Right renal cortex interstitium (tissue), 3 donors: ENCODE results near the gene ABHD16A. TPM values are rescaled to one million over a fixed set of nuclear protein-coding genes. Genes with fewer than 3 reads are reported as not detected.
A peak's percentile ranks its signal among the peaks of the same experiment; 100 is the strongest.

ENCODE experiments used
- DNase-seq, 3 donors: peaks; one replicate each; pipeline ENCODE4 v3.0.0-alpha.2; 2013; ENCODE audit warnings: low read depth in 3 of 3, low spot score in 2 of 3
- polyA plus RNA-seq, 3 donors: library from polyadenylated mRNA; unstranded; fragments of 120-200 nt; gene quantifications; one replicate each; pipeline ENCODE4 v1.2.1, GENCODE V29; 2013; ENCODE audit not compliant: insufficient read length in 3 of 3

The ABHD16A gene
- polyA plus RNA-seq, 3 donors: 54.8 to 57.3 (median 55.2) TPM

DNA sequence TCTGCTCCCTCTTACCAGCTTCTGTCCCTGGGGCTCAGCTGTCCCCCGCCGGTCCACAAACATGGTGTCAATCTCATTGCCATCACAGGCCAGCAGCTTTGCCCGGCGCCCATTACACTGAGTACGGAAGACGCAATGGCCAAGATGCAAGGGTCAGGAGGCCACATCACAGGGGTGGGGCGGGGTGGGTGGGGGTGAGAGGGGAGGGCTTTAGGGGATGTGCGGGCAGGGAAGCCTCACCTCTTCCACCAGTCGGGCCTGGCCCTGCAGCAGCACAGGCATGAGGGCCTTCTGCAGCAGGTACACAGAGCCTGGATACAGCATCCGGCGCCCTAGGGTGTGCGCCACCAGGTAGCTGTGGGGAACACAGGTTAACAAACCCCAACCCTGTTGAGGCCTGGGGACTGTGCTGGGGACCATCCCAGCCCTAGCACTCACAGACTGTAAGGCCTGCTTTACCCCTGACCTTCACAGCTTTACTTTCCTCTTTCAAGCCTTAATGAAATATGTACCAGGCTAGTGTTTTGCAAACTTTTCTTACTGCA, 11.5 kb downstream of the ABHD16A start:
- DNase-seq: no peak

DNA sequence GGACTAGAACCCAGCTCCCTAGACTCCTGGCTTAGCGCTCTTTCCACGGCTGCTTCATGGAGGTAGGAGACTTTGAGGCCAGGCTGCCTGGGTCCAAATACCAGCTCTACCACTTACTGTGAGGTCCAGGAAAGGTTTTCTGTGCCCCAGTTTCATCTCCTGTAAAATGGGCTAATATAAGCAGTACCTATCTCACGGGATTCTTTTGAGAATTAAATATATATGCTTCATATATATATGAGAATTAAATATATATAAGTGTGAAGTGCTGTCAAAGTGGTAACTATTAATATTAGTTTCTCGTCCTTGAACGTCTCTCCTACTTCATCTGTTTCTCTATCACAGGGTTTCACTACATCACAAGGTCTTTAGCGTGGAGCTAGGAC, 12.1 kb downstream of the ABHD16A start:
- no peak for DNase-seq

DNA sequence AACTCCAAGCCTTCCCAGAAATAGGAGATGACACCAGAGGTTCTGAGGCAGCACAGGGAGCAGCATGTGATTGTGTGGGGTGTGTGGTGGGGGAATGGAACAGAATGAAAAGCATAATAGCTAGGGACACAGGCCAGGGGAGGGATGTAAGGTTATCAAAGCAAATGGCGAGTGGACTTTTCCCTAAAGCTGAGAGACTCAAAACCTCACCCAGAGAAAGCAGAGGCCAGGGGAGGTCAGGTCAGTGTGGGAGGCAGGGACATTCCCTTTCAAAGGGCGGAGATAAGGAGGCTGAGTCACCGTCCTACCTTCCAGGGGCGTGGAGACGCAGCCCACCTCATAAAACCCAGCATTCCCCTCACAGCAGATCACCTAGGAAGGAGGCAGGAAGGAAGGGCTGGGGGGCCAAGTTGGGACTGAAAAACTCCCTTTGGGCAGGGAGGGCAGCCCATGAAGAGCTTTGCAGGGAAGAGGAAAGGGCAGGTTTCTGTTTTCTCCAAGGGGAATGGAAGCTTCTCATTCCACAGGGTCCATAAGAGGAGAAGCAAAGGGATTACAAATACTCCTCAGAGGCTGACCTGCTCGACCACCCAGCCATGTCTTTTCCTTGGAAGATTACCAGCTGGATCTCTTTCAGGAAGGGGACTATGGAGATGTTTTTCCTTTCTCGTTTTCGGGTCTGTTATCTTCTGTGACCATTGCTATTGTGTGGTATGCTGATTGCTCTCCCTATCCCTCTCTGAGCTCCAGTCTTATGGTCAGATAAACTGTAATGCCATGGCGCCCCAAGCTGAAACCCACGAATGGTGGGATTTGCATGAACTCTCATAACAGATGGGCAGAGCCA, 12.7 kb downstream of the ABHD16A start:
- no peak for DNase-seq

DNA sequence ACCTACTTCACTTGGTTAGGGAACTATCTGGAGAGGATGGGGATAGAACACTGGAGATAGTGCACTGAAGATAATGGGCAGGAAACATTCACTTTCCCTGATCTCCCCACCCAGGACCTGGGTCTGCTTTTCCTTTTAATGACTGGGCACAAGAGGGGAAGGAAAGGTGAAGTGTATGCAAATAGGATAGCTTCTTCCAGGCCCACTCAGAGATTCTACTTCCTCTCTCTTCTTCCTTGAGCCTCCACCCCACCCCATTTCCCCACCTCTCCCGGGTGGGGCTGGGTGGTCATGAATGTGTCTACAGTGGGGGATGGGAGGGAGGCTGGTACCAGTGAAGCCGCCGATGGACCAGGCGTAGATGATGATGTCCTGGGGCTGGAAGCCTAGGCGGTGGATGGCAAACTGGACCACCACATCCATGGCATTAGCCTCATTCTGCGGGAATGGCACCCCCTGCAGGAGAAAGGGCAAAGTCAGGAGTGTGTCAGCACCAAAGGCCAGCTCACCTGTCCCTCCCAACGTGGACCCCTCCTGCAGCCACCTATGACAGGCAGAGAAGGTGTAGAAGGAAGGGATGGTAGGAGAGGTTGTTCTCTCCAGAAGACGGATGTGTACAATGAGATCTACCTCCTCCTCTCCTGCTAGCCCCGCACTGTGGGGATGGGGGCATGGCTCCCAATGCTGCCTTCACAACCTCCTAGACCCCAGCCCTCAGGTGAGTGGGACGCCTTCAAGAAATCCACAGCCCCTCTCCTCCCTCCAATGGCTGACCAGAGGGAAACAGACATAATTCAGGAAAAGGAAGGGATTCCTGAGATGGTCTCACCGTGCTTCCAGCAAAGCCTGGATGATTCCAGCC, 13.6 kb downstream of the ABHD16A start:
- no peak for DNase-seq

DNA sequence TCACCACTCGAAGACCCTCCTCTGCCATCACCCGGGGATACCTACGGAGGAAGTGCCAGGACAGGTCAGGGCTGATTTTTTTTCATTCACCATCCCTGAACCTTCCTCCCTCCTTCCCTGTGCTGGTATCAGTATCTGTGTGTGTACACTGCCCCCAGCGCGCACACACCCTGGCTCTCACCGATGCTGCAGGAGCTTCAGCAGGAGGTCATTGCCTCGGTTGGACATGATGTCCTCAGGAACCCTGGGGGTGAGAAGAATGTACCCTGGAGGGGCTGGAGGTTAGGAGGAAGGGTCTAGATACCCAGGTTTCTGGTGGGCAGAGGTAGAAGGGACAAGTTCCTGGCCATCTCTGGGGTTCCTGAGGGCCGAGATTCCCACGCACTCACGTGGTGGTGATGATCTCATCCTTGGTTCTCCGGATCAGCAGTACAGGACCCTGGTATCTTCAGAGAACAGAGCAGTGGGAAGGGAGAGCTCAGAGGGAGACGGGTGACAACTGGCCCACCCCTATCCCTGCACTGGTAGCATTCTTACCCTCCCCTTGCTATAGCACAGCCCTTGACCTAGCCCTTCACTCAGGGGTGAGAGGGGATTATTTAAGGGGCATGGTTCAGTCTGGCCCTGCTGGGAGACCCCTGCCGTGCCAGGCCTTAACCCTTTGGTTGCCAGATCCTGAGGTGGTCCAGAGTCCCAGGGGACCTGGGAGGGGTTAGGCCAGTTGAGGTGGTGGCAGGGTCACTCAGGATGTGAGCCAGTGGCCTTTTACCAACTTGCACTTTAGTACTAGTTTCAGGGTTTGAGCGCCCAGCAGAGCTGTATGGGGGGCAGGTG, 15.0 kb downstream of the ABHD16A start:
- no peak for DNase-seq

DNA sequence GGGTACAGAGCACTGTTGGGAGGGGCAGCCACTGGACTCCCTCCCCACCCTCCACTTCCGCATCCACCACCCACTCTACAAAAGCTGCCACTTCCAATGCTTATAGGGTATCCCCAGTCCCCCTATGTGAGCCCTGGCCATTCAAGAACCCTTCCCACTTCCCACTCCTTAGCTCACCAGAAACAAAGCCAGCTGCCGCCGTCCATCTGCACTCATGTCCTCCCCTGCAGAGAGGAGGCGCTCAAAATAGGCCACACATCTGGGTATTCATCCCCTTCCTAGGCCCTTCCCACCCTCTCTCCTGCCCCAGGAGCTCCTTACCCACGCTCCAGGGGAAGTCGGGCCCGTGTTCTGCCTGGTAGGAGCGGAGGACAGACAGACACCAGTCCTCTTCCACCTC, 15.8 kb downstream of the ABHD16A start:
- no peak for DNase-seq

DNA sequence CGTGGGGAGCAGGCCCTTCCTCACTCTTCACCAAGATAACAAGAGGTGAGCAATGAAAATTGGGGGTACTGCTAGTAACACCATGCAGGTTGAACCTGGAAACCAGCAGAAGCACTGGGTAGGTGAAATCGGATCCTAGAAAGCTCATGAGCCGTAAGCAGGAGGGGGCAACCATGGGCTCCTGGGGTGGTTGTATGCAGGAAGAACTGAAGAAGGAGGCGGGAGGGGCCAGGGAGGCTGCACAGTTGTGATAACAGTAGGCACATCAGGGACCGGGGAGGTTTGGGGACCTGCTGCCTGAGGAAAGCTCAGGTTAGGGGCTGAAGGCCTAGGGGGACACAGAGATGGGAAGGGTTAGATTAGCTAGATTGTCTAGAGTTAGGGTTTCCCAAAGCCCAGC, 16.6 kb downstream of the ABHD16A start:
- DNase-seq: no peak

DNA sequence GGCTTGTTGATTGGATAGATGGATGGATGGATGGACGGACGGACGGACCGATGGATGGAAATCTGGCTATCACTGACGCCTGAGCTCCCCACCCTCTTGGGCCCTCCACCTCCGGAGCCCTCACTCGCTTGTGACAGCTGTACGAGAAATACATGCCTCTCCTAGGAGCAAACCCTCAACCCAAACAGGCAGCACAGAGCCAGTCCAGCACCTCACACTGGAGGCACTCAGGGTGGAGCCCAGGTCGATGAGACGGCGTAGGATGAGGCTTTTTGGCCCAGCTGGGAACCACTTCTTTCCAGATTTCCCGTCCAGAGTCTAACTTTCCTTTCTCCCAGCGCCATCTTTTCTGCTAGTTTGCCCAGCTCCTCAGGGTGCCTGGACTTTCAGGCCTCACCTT, 19.5 kb downstream of the ABHD16A start:
- DNase-seq: no peak

DNA sequence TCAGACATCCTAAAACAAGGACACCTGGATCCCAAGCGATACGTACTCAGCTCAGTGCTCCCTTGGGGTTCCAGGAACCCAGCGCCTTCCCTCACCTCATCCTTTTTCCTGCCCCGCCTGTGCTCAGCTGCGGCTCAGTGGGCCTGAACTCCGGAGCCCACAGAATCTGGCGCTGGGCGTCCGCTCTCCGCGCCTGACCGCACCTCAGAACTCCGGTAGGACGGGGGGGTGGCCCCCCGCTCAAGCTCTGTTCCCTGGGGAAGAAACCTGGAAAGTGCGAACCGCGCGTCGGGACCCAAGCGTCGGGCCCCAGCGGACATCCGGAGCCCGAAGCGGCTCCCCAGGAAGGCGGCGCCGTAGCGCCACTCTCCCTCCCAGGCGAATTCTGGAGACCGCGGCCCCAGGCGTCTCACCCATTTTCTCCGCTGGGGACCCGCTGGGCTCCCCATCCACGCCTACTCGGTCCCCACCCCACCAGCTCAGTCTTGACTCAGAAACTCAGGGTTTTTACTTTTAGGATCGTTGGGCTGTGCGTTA, 21.9 kb downstream of the ABHD16A start:
- DNase-seq: no peak

DNA sequence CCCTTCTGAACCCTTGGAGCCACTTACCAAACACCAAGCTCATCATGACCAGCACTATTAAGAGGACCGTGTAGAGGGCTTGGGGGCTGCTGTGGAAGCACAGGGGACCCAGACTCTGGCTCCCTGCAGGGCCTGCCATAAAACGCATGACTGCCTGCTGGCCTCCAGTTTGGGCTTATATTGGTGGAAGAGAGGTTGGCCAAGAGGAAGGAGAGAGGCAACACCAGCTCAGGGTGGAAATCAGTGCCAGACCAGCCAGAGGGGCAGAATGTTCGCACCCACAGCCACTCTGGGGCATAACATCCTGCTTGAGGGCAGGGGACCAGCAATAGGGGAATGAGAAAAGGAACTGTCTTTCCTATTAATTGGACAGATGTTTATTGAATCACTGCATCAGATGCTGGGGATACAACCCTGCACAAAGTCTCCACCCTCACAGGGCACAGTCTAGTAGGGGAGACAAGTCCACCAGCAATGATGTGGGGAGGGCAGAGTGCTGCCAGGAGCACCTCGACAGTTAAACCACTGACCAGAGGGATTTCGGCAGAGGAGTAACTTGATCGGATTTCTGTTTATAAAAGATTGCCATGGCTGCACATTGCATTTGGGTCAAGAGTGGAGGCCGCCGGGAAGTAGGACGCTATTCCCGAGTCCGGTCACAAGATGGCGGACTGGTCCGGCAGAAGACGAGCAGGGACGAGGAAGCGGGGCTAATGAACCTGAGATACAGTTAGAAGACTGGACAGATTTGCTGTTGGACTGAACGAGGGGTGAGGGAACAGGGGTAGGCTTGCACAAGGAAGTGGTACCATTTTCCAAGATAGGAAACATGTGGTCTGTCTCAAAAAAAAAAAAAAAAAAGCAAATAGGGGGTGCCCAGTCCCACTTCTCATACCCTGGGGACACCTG, 22.6 kb downstream of the ABHD16A start, which contains the start of gene LY6G5C:
LY6G5C (minus strand) TSS at position 842 of the 909 bp plus-strand sequence; CDS start at position 148, 694 bp downstream.
- DNase-seq: no peak

DNA sequence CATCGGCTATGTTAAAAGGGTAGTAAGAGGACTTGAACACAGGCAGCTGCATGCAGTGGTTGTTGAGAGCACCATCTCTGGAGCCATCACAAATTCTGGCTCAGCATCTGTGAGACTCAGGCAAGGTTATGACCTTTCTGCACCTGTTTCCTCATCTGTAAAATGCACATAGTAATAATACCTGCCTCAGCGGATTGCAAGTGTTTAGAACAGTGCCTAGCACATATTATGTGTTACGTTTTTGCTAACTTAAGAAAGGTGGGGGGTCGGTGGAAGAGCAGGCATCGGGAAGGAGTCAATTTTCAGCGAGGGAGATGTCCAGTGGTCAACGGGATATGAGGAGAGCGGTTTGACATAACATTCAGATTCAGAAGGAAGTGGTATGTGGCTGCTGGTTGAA, 25.2 kb downstream of the ABHD16A start:
- no peak for DNase-seq

DNA sequence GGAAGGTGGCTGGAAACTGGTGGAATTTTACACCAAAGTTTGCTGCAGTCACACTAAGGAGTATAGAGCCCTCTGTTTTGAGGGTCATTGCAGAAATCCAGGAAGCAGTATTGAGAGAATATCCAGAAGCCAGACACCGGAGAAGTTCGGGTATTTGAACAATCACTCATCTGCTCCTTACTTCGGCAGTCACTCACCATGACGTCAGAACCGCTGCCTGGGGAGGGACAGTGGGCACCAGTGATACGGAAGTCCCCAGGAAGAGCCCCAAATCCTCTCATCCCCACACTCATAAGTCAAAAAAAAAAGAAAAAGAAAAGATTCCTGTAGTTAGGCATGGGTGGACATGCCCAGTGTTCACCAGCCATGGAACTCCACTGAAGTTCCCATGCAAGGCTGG, 26.2 kb downstream of the ABHD16A start:
- no peak for DNase-seq

DNA sequence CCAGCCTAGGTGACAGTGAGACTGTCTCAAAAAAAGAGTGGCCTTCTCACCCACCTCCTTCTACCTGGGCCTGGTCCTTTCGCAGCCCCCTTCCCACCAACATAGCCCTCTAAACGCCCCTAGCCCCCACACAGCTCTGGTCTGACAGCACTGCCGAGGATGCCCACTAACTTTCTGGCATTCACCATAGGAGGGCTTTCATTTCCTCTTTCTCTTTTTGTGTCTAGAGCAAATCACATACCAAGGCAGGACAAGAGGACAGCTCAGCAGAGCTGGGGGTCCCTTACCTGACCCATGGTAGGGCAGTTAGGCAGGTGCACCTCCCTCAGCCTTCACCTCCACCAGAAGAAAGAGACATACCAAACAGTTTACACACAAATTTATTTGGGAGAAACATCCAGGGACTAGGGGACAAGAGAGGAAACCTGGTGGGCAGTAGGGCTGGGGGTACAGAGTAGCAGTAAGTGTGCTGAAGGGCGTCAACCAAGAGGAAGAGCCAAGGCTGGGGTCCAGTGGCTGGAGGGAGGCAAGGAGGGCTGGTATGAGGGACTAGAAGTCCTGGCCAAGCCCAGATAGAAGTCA, 26.7 kb downstream of the ABHD16A start:
- DNase-seq: no peak

DNA sequence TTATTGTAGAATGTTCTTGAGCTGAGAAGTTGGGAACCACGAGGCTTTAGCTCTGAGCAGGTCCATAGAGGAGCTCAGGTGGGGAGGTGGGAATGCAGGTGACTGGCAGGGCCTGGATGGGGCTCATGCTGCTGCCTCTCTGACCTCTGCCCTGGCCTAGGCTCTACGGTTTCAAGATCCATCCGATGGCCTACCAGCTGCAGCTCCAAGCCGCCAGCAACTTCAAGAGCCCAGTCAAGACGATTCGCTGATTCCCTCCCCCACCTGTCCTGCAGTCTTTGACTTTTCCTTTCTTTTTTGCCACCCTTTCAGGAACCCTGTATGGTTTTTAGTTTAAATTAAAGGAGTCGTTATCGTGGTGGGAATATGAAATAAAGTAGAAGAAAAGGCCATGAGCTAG, 33.4 kb downstream of the ABHD16A start, which contains the start of gene LY6G5B:
LY6G5B (plus strand) TSS at position 301 of the 400 bp plus-strand sequence. CDS start 975 bp downstream, outside the sequence.
- no peak for DNase-seq

DNA sequence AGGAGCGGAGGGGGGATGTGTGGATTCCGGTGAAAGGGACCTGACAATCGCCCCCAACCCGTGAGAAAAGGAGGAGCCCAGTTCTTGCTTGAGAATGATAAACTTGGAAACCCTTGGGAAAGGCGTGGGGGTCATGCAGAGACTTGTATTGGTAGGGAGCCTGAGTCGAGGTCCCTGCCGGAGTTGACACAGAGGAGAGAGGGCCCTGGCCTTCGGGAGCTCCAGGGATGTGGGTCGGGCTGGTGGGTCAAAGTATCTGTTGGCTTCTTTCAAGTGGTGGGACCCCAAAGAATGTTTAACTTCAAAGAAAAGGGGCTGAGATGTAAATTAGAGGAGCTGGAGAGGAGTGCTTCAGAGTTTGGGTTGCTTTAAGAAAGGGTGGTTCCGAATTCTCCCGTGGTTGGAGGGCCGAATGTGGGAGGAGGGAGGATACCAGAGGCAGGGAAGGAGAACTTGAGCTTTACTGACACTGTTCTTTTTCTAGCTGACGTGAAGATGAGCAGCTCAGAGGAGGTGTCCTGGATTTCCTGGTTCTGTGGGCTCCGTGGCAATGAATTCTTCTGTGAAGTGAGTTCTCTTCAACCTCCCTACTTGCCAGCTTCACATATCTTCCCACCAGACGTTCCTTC, 36.7 kb downstream of the ABHD16A start:
- no peak for DNase-seq

DNA sequence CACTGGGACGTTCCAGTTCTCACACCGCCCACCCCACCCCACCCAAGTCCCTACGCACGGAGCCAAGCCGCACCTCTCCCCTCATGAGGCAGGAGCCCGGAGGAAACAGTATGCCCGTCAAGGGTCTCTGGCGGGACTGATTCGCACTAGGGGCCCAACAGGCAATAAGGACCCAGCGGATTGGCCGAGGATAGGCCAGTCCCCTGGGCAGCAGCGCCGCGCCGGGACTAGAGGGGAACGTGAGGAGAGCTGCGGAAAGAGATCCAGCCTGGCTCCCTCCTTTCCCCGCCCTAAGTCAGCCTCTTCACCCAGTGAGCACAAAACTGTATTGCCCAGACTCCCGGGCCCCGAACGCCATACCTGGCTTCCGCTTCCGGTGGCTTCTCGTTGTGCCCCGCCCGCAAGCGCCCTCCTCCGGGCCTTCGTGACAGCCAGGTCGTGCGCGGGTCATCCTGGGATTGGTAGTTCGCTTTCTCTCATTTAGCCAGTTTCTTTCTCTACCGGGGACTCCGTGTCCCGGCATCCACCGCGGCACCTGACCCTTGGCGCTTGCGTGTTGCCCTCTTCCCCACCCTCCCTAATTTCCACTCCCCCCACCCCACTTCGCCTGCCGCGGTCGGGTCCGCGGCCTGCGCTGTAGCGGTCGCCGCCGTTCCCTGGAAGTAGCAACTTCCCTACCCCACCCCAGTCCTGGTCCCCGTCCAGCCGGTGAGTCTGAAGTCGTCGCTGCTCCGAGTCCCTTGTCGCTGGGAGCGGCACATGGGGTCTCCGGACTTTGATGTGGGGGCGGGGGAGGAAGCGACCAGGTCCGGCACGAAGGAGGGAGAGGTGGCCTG, 37.4 kb downstream of the ABHD16A start, which contains the start of gene CSNK2B:
CSNK2B (plus strand) TSS at position 580 of the 836 bp plus-strand sequence. CDS start 752 bp downstream, outside the sequence.
- peak in 2 of 3 donors; percentile 90 to 96 for DNase-seq
